ENCODE data around the gene PIGQ. TPM values are rescaled to one million over a fixed set of nuclear protein-coding genes. Genes with fewer than 3 reads are reported as not detected.
A peak's percentile ranks its signal among the peaks of the same experiment; 100 is the strongest.

The PIGQ gene
- total RNA-seq, 1 experiment from 2014 or later, result 7.7 TPM

GRCh38 chr16:606656-607307 is 37.0 kb downstream of the PIGQ start:
- DNase-seq (ENCODE audit: low spot score), result no peak

GRCh38 chr16:608019-608418 is 38.3 kb downstream of the PIGQ start:
- DNase-seq (ENCODE audit: low spot score), result no peak

GRCh38 chr16:609316-609715 is 39.5 kb downstream of the PIGQ start:
- no peak for DNase-seq (ENCODE audit: low spot score)

- no peak for DNase-seq (ENCODE audit: low spot score)
Observed at GRCh38 chr16:609984-610383, 40.2 kb downstream of the PIGQ start.

GRCh38 chr16:610513-611381 is 41.0 kb downstream of the PIGQ start:
- no peak for DNase-seq (ENCODE audit: low spot score)

GRCh38 chr16:615122-615521 is 45.4 kb downstream of the PIGQ start:
- no peak for DNase-seq (ENCODE audit: low spot score)

- no peak for DNase-seq (ENCODE audit: low spot score)
Observed at GRCh38 chr16:616733-617586, 47.2 kb downstream of the PIGQ start.

- no peak for DNase-seq (ENCODE audit: low spot score)
Observed at GRCh38 chr16:617855-618254, 48.1 kb downstream of the PIGQ start.

GRCh38 chr16:619476-620100 is 49.8 kb downstream of the PIGQ start:
- no peak for DNase-seq (ENCODE audit: low spot score)

GRCh38 chr16:620700-621525 is 51.1 kb downstream of the PIGQ start:
- DNase-seq (ENCODE audit: low spot score), result no peak

GRCh38 chr16:621526-622105 is 51.8 kb downstream of the PIGQ start:
- DNase-seq (ENCODE audit: low spot score), result no peak

- DNase-seq (ENCODE audit: low spot score), result no peak
Observed at GRCh38 chr16:622920-623280, 53.1 kb downstream of the PIGQ start.

- DNase-seq (ENCODE audit: low spot score), result no peak
Observed at GRCh38 chr16:624526-625070, 54.8 kb downstream of the PIGQ start.

GRCh38 chr16:625117-625976 is 55.6 kb downstream of the PIGQ start:
- DNase-seq (ENCODE audit: low spot score), result no peak

- DNase-seq (ENCODE audit: low spot score), result no peak
Observed at GRCh38 chr16:625977-626765, 56.4 kb downstream of the PIGQ start.

GRCh38 chr16:626787-627453 is 57.2 kb downstream of the PIGQ start:
- DNase-seq (ENCODE audit: low spot score), result peak; percentile 90

- DNase-seq (ENCODE audit: low spot score), result peak; percentile 71
Observed at GRCh38 chr16:627454-628239, 57.9 kb downstream of the PIGQ start.

All from H4 (cell line).